ENCODE results near the gene SAGE1.

DNA sequence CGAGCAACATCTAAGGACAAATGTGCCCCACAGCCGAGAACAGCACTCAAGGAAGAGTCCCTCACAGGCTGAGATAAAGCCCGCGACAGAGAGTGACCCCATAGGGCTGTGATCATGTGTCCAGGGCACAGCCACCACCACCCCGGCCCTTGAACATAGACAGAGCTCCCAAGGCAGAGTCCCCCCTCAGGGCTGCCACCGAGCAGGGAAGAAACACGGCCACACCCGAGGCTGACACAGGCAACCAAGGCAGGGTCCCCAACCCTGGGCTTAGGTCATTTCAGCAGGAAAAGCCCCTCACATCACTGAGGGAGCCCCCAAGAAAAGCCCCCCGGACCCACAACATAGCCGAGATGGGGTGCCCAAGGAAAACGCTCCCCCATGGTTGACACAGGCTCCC lies 735 bp upstream of the SAGE1 start:
- no peak for TF ChIP-seq CTCF (IDR thresholded peaks at IDR 0.05; ENCODE audit: low read depth, low read length)
- no peak for TF ChIP-seq EZH2phosphoT487 (IDR thresholded peaks at IDR 0.05; ENCODE audit: low read depth)
